Endothelial cell (in vitro differentiated cells): ENCODE measurements around the gene KATNAL1. TPM values are rescaled to one million over a fixed set of nuclear protein-coding genes. Genes with fewer than 3 reads are reported as not detected.

Source experiments
- DNase-seq: peaks from one replicate; pipeline ENCODE4 v3.0.0; 2021; ENCODE audit warnings: low spot score
- H3K27ac Mint-ChIP-seq: one replicate; pipeline ENCODE4 v1.8.0; 2021; ENCODE audit warnings: mixed read lengths, inconsistent platforms; ENCODE audit not compliant: unreplicated experiment
- H3K27me3 Mint-ChIP-seq: one replicate; pipeline ENCODE4 v1.8.0; 2021; ENCODE audit warnings: mild to moderate bottlenecking, moderate library complexity, mixed read lengths, inconsistent platforms; ENCODE audit not compliant: unreplicated experiment
- H3K36me3 Mint-ChIP-seq: one replicate; pipeline ENCODE4 v1.8.0; 2021; ENCODE audit warnings: mild to moderate bottlenecking, low read depth, mixed read lengths, inconsistent platforms; ENCODE audit not compliant: unreplicated experiment
- H3K4me1 Mint-ChIP-seq: one replicate; pipeline ENCODE4 v1.8.0; 2021; ENCODE audit warnings: mild to moderate bottlenecking, mixed read lengths, inconsistent platforms; ENCODE audit not compliant: unreplicated experiment
- H3K4me3 Mint-ChIP-seq: one replicate; pipeline ENCODE4 v1.8.0; 2021; ENCODE audit warnings: mild to moderate bottlenecking, mixed read lengths, inconsistent platforms; ENCODE audit not compliant: unreplicated experiment
- H3K9me3 Mint-ChIP-seq: one replicate; pipeline ENCODE4 v1.8.0; 2021; ENCODE audit warnings: mixed read lengths, inconsistent platforms; ENCODE audit not compliant: unreplicated experiment
- CTCF ChIP-seq: fragments of 200-600 bp; sonication (generic); IDR thresholded peaks from one replicate; pipeline ENCODE4 v1.5.0; 2021; ENCODE audit warnings: antibody characterized with exemption; ENCODE audit not compliant: unreplicated experiment
- total RNA-seq: library from RNA; stranded (reverse); fragmentation: NEBNext Ultra II Directional; extraction: Animal tissue kit (Norgen Biotek cat#: 25700); gene quantifications from one replicate; pipeline ENCODE4 v1.2.1, GENCODE V29; 2021; ENCODE audit not compliant: unreplicated experiment

Gene KATNAL1
- total RNA-seq, 1 donor from 2014 or later, result 18.3 TPM

DNA sequence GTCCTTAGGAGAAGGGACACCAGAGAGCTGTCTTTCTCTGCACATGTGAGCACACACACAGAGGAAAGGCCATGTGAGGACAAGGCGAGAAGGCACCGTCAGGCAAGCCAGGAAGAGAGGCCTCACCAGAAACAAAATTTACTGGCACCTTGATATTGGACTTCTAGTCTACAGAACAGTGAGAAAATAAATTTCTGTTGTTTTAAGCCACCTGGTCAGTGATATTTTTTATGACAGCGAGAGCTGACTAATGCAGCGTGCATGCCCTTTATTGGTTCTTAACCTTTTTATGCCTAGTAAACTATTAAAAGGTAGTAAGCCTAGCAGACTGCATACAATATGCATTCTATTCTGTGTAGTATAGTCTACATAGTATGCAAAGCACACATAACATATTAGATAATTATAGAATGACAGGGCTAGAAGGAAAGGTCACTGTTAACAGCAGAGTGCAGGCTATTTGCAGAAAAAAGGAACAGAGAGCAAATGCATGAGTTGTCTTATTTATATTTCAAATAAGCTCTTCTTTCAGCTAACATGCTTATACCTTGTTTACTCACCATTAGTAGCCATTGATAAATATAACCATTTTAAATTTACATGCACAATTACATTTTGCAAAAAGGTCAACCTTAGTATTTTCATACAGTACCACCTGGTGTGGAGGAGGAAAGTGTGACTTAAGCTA is 25.2 kb upstream of the KATNAL1 start:
- Mint-ChIP-seq H3K9me3 (no peaks in the 10 kb centered on the region), H3K27ac (no peak overlapping the region), H3K27me3 (no peaks in the 10 kb centered on the region), H3K4me1 (no peaks in the 10 kb centered on the region), H3K4me3 (no peak overlapping the region), H3K36me3 (no peaks in the 10 kb centered on the region)
- no peak for TF ChIP-seq CTCF
- no peak for DNase-seq

DNA sequence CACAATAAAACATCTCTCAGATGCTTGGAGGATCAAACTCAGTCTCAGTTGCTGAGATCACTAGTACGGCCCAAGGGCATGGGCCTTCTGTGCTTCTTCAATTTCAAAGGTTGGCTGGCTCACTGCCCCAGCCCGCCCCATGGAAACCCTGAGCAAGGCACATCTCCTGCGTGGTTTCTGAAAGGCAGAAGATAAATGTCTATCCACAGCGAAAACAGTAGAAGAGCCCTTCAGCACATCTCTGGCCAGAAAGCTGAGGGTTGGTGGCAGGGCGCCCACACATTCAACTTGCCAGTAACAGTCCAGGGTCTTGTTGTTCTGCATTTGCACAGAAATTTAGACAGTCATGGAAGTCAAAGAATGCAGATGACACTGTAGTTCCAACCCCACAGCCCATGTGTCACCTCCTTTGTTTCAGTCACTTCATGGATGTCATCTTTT is 24.0 kb upstream of the KATNAL1 start:
- Mint-ChIP-seq H3K9me3 (no peaks in the 10 kb centered on the region), H3K4me1 (no peaks in the 10 kb centered on the region), H3K27ac (no peak overlapping the region), H3K4me3 (no peak overlapping the region), H3K36me3 (no peaks in the 10 kb centered on the region), H3K27me3 (no peaks in the 10 kb centered on the region)
- no peak for DNase-seq
- no peak for TF ChIP-seq CTCF

- Mint-ChIP-seq H3K4me3 (no peak overlapping the region), H3K36me3 (no peaks in the 10 kb centered on the region), H3K27me3 (no peaks in the 10 kb centered on the region), H3K9me3 (no peaks in the 10 kb centered on the region), H3K4me1 (no peaks in the 10 kb centered on the region), H3K27ac (no peak overlapping the region)
- TF ChIP-seq CTCF, result no peak
- DNase-seq, result no peak
Observed at GRCh38 chr13:30329009-30329585, 21.7 kb upstream of the KATNAL1 start.

GRCh38 chr13:30325668-30326067 is 18.3 kb upstream of the KATNAL1 start:
- Mint-ChIP-seq H3K27me3 (no peaks in the 10 kb centered on the region), H3K9me3 (no peaks in the 10 kb centered on the region), H3K4me3 (no peak overlapping the region), H3K36me3 (no peaks in the 10 kb centered on the region), H3K27ac (no peak overlapping the region), H3K4me1 (no peaks in the 10 kb centered on the region)
- TF ChIP-seq CTCF, result no peak
- DNase-seq, result no peak

DNA sequence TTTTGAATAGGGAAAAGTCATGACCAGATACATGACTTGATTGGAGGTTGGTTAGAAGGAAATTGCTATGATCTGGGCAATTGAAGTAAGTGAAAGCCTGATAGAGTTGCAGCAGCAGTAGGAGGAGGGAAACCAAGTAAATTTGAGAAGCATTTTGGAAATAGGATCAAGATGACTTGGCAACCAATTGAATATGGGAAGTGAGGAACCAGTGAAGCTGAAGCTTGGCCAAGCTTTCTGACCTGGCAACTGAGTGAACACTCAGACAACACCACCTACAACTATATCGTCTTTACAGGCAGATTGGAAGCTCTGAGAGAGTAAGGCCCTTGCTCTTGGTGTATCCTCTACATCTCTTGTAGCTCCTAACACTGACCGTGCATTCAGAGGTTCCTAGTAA is 16.2 kb upstream of the KATNAL1 start:
- no peaks in the 10 kb centered on the region for H3K4me1 Mint-ChIP-seq
- no peaks in the 10 kb centered on the region for H3K36me3 Mint-ChIP-seq
- H3K4me3 Mint-ChIP-seq, result no peak overlapping the region
- no peak for TF ChIP-seq CTCF
- H3K27ac Mint-ChIP-seq, result no peak overlapping the region
- no peak for DNase-seq
- no peaks in the 10 kb centered on the region for H3K9me3 Mint-ChIP-seq
- H3K27me3 Mint-ChIP-seq, result no peaks in the 10 kb centered on the region
